GM12878 (cell line): ENCODE data around the gene DMWD. TPM values are rescaled to one million over a fixed set of nuclear protein-coding genes. Genes with fewer than 3 reads are reported as not detected.

Experiments
- ATAC-seq: fragments of 200-7000 bp; cut with Tn5 transposase; 3 replicates; pipeline ENCODE4 v1.9.1; 2020; ENCODE audit warnings: mild to moderate bottlenecking, moderate library complexity
- BruUV-seq: library from RNA; stranded (reverse); fragments of 400-500 nt; replicated peaks from 2 replicates; lab custom pipeline; 2021; lab: Mats Ljungman, UMichigan
- CTCF ChIA-PET: fragments of 300-600 bp; sonication (Branson Sonifier 250); formaldehyde crosslinking; extraction: SDS; loops from one replicate; lab custom pipeline; 2021; ENCODE audit warnings: inconsistent platforms; lab: Yijun Ruan, JAX
- POLR2A ChIA-PET: fragments of 350-600 bp; formaldehyde crosslinking; extraction: SDS; loops from one replicate; lab custom pipeline; 2021; ENCODE audit warnings: inconsistent platforms; lab: Charles Lee
- RAD21 ChIA-PET: fragments of 300-600 bp; sonication (Branson Sonifier 250); formaldehyde crosslinking; loops from one replicate; lab custom pipeline; 2023; ENCODE audit warnings: antibody characterized with exemption; ENCODE audit not compliant: unreplicated experiment; lab: Charles Lee
- SMC1A ChIA-PET: fragments of 300-600 bp; sonication (Branson Sonifier 250); formaldehyde crosslinking; loops from one replicate; lab custom pipeline; 2023; ENCODE audit not compliant: unreplicated experiment, uncharacterized antibody; lab: Charles Lee
- DNase-seq: peaks from one replicate; pipeline ENCODE4 v3.0.0-alpha.2; 2011; ENCODE audit warnings: low read depth, low spot score
- FAIRE-seq: peaks from 3 replicates; lab custom pipeline; 2011; peaks lifted over from hg19 to GRCh38; lab: Jason Lieb, UNC
- H2AFZ ChIP-seq: 2 replicates; pipeline ENCODE4 v1.6.0; 2011; ENCODE audit warnings: low read depth, low read length, control low read depth; ENCODE audit not compliant: control insufficient read depth
- H3K27ac ChIP-seq: 2 replicates; pipeline ENCODE4 v1.5.1; 2011; ENCODE audit warnings: control low read depth; ENCODE audit not compliant: control insufficient read depth, insufficient read depth
- H3K27me3 ChIP-seq, 2 experiments: replicated peaks in 1 of 2; 2 replicates each; pipeline versions ENCODE4 v1.6.0 to v1.6.1; 2011; ENCODE audit warnings: low read length in 1 of 2; ENCODE audit not compliant: control insufficient read depth in 2 of 2, insufficient read depth in 2 of 2
- H3K36me3 ChIP-seq, 2 experiments: 2 replicates each; pipeline ENCODE4 v1.5.1; 2011; ENCODE audit warnings: low read length in 1 of 2; ENCODE audit not compliant: control insufficient read depth in 2 of 2, insufficient read depth in 2 of 2
- H3K4me1 ChIP-seq: 2 replicates; pipeline ENCODE4 v1.6.1; 2011; ENCODE audit warnings: mild to moderate bottlenecking, low read length, moderate library complexity, mixed read lengths; ENCODE audit not compliant: control insufficient read depth, insufficient read depth
- H3K4me2 ChIP-seq: 2 replicates; pipeline ENCODE4 v1.6.0; 2011; ENCODE audit warnings: control low read depth; ENCODE audit not compliant: control insufficient read depth, insufficient read depth
- H3K4me3 ChIP-seq: fragments of 200-600 bp; sonication (generic); 2 replicates; pipeline ENCODE4 v1.5.1; 2016
- H3K79me2 ChIP-seq: 2 replicates; pipeline ENCODE4 v1.6.0; 2011; ENCODE audit warnings: low read length; ENCODE audit not compliant: control insufficient read depth, insufficient read depth
- H3K9ac ChIP-seq: 2 replicates; pipeline ENCODE4 v1.8.0; 2011; ENCODE audit warnings: low read length, control low read depth, mixed read lengths; ENCODE audit not compliant: control insufficient read depth, insufficient read depth
- H3K9me3 ChIP-seq: replicated peaks from 3 replicates; pipeline ENCODE4 v1.5.1; 2011; ENCODE audit warnings: mild to moderate bottlenecking, low read length; ENCODE audit not compliant: control insufficient read depth, insufficient read depth
- H4K20me1 ChIP-seq: 2 replicates; pipeline ENCODE4 v1.6.0; 2011; ENCODE audit not compliant: control insufficient read depth, insufficient read depth
- CBFB ChIP-seq: IDR thresholded peaks from 2 replicates; pipeline ENCODE4 v1.6.1; 2016; ENCODE audit warnings: antibody characterized with exemption, low read depth
- ESRRA ChIP-seq: IDR thresholded peaks from 2 replicates; pipeline ENCODE4 v1.6.1; 2012; ENCODE audit warnings: mild to moderate bottlenecking, low read length, improper control_type of control experiment
- IKZF1 ChIP-seq: fragments of 450-650 bp; conservative IDR thresholded peaks from 2 replicates; pipeline ENCODE4 v1.6.1; 2017; ENCODE audit warnings: antibody characterized with exemption, mild to moderate bottlenecking
- JUNB ChIP-seq: IDR thresholded peaks from 2 replicates; pipeline ENCODE4 v1.6.1; 2016; ENCODE audit warnings: antibody characterized with exemption, mild to moderate bottlenecking
- NKRF ChIP-seq: fragments of 450-650 bp; conservative IDR thresholded peaks from 2 replicates; pipeline ENCODE4 v1.6.1; 2017; ENCODE audit warnings: mild to moderate bottlenecking, moderate library complexity
- POLR2A ChIP-seq: IDR thresholded peaks from 2 replicates; pipeline ENCODE4 v1.6.1; 2011; ENCODE audit warnings: low read depth, mild to moderate bottlenecking, low read length
- SREBF2 ChIP-seq: IDR thresholded peaks from 2 replicates; pipeline ENCODE4 v1.6.1; 2012; ENCODE audit warnings: mild to moderate bottlenecking, low read length
- ZNF24 ChIP-seq: fragments of 450-650 bp; IDR thresholded peaks from 2 replicates; pipeline ENCODE4 v1.6.1; 2017; ENCODE audit warnings: antibody characterized with exemption, mild to moderate bottlenecking
- ZSCAN29 ChIP-seq: fragments of 450-650 bp; IDR thresholded peaks from 2 replicates; pipeline ENCODE4 v1.6.1; 2017; ENCODE audit warnings: mild to moderate bottlenecking, moderate library complexity
- ZZZ3 ChIP-seq: IDR thresholded peaks from 2 replicates; pipeline ENCODE4 v1.6.1; 2011; ENCODE audit warnings: low read depth; ENCODE audit not compliant: control insufficient read depth, insufficient read length
- WGBS: methylation state at CpG from one replicate; pipeline ENCODE4 v1.1.6; 2016; ENCODE audit warnings: low lambda C conversion rate; ENCODE audit not compliant: insufficient replicate concordance, insufficient coverage; ENCODE audit errors: missing lambda C conversion rate; 5-methylcytosine and 5-hydroxymethylcytosine counted together
- in situ Hi-C: fragments of 300-500 bp; cut with MboI; formaldehyde crosslinking; loops from 9 replicates; pipeline ENCODE4 v1.14.3; 2018; ENCODE audit warnings: mixed read lengths
- intact Hi-C: fragments of 100-400 bp; cut with micrococcal nuclease; formaldehyde crosslinking; loops from one replicate; pipeline ENCODE4 v1.14.2; 2022; ENCODE audit not compliant: unreplicated experiment
- polyA plus RNA-seq, 11 experiments: library from polyadenylated mRNA; depleted of rRNA in 4 of 11; unstranded in 6 of 11; stranded (reverse) in 5 of 11; fragments of >200 nt; fragmentation: Nextera tagmentation in 4 of 11; fragmentation: Illumina TruSeq in 1 of 11; extraction: Ambion mirVana in 4 of 11; extraction: Trizol in 1 of 11; gene quantifications; 1 replicate in 1 of 11; 2 replicates in 10 of 11; pipeline versions ENCODE4 v1.2.1 to v1.2.3, GENCODE V29; 2011 to 2016; ENCODE audit warnings: inconsistent platforms in 2 of 11, missing spikeins in 2 of 11, low read depth in 1 of 11
- total RNA-seq, 4 experiments: library from RNA; depleted of rRNA in 3 of 4; stranded (reverse); fragments of >200 nt in 3 of 4; fragmentation: Illumina TruSeq in 1 of 4; extraction: Trizol in 1 of 4; gene quantifications; 2 replicates each; pipeline versions ENCODE4 v1.2.1 to v1.2.3, GENCODE V29; 2013 to 2021

Gene DMWD
- total and polyA plus RNA-seq, 10 of the 15 experiments (the other 5 are each of a cell fraction or from before 2014, with no cell fraction given), result 3.5 to 56.0 (median 11.6) TPM

GRCh38 chr19:45764475-45764874, 28.2 kb downstream of the DMWD start:
- H3K9ac ChIP-seq, result no peak overlapping the region
- SMC1A ChIA-PET, result no interaction called here
- H3K4me1 ChIP-seq, result no peaks in the 10 kb centered on the region
- BruUV-seq, result no TSS peak
- RAD21 ChIA-PET, result no interaction called here
- intact Hi-C loops (no loop called here), in situ Hi-C loops (no loop called here)
- H3K27me3 ChIP-seq, result no peaks in the 10 kb centered on the region
- H3K79me2 ChIP-seq, result no peaks in the 10 kb centered on the region; the same call in 1 of the 2 replicates
- no peak for DNase-seq
- TF ChIP-seq ZNF24 (no peak), JUNB (no peak), SREBF2 (no peak), CBFB (no peak), ESRRA (no peak), ZZZ3 (no peak), NKRF (no peak), IKZF1 (no peak), ZSCAN29 (no peak), POLR2A (no peak)
- H3K27ac ChIP-seq, result no peak overlapping the region
- H3K36me3 ChIP-seq, result no peaks in the 10 kb centered on the region
- H2AFZ ChIP-seq, result no peak overlapping the region
- WGBS, result 72% methylated on average over 6 of the region's 6 CpGs
- H3K4me2 ChIP-seq, result no peak overlapping the region
- no peaks in the 10 kb centered on the region for H3K9me3 ChIP-seq
- POLR2A ChIA-PET, result no interaction called here
- H4K20me1 ChIP-seq, result no peaks in the 10 kb centered on the region
- ATAC-seq, result no peak
- CTCF ChIA-PET, result no interaction called here
- H3K4me3 ChIP-seq, result no peak overlapping the region
- FAIRE-seq, result no peak
